ENCODE results near the gene SLC23A3. TPM values are rescaled to one million over a fixed set of nuclear protein-coding genes. Genes with fewer than 3 reads are reported as not detected.

Gene SLC23A3
- total and polyA plus RNA-seq, 10 of the 15 experiments (the other 5 are each of a cell fraction or from before 2014, with no cell fraction given) = 0.07 to 1.0 (median 0.40) TPM; not detected in 1

DNA sequence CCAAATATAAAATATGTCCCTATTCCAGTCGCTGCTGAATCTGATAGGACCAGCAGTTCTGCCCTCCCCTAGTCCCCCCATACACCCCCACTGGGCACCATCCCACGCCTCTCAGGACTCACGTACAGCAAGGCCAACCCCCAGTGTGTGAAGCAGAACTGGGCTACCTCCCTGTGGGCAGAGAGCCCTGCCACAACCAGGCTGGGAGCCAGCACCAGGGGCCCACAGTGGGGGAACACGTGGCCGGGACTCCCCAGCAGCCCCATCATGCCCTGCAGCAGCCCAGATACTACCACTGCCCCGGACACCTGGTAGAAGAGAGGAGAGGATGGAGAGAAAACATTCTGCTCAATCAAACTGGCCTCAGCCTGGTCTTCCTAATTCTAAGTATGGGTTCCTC lies 1.3 kb downstream of the SLC23A3 start:
- H3K9me3 ChIP-seq (replicated peaks; ENCODE audit: control insufficient read depth, insufficient read depth, low read length) = no peaks in the 10 kb centered on the region
- no peak overlapping the region for H3K4me2 ChIP-seq (ENCODE audit: control insufficient read depth, insufficient read depth)
- peaks cover 0 to 4% of the 10 kb centered on the region in 2 experiments for H3K36me3 ChIP-seq (ENCODE audit: control insufficient read depth in 2 of 2, insufficient read depth in 2 of 2, low read length in 1 of 2)
- H3K9ac ChIP-seq (ENCODE audit: control insufficient read depth, insufficient read depth, low read length) = no peak overlapping the region
- no peaks in the 10 kb centered on the region for H3K27me3 ChIP-seq (replicated peaks in 1 of 2; ENCODE audit: control insufficient read depth in 2 of 2, insufficient read depth in 2 of 2, low read length in 1 of 2)
- ChIA-PET CTCF (interaction anchor here (0.9 to 5.4 kb wide), 3 partner anchors 9 to 361 kb away, joined by 3 to 48 read pairs (median 3); no protein-coding TSS in a partner anchor), POLR2A (no interaction called here), RAD21 (ENCODE audit: unreplicated experiment) (no interaction called here), SMC1A (ENCODE audit: uncharacterized antibody, unreplicated experiment) (no interaction called here)
- no TSS peak for BruUV-seq (replicated peaks)
- no peak overlapping the region for H3K27ac ChIP-seq (ENCODE audit: control insufficient read depth, insufficient read depth)
- in situ Hi-C loops (cut with MboI) (no loop called here), intact Hi-C loops (cut with micrococcal nuclease; ENCODE audit: unreplicated experiment) (no loop called here)
- no peaks in the 10 kb centered on the region for H4K20me1 ChIP-seq (ENCODE audit: control insufficient read depth, insufficient read depth)
- DNase-seq (ENCODE audit: low read depth, low spot score) (no peak), ATAC-seq (peak; percentile 69), FAIRE-seq (no peak)
- H3K4me1 ChIP-seq (ENCODE audit: control insufficient read depth, insufficient read depth, low read length) = no peaks in the 10 kb centered on the region
- no peak overlapping the region for H2AFZ ChIP-seq (ENCODE audit: control insufficient read depth, low read depth, low read length)
- H3K79me2 ChIP-seq (ENCODE audit: control insufficient read depth, insufficient read depth, low read length) = no peaks in the 10 kb centered on the region
- WGBS (ENCODE audit: insufficient coverage, insufficient replicate concordance, low lambda C conversion rate, missing lambda C conversion rate) = 16% methylated on average over 6 of the region's 6 CpGs
- H3K4me3 ChIP-seq = no peak overlapping the region
- TF ChIP-seq, protein P1, sequence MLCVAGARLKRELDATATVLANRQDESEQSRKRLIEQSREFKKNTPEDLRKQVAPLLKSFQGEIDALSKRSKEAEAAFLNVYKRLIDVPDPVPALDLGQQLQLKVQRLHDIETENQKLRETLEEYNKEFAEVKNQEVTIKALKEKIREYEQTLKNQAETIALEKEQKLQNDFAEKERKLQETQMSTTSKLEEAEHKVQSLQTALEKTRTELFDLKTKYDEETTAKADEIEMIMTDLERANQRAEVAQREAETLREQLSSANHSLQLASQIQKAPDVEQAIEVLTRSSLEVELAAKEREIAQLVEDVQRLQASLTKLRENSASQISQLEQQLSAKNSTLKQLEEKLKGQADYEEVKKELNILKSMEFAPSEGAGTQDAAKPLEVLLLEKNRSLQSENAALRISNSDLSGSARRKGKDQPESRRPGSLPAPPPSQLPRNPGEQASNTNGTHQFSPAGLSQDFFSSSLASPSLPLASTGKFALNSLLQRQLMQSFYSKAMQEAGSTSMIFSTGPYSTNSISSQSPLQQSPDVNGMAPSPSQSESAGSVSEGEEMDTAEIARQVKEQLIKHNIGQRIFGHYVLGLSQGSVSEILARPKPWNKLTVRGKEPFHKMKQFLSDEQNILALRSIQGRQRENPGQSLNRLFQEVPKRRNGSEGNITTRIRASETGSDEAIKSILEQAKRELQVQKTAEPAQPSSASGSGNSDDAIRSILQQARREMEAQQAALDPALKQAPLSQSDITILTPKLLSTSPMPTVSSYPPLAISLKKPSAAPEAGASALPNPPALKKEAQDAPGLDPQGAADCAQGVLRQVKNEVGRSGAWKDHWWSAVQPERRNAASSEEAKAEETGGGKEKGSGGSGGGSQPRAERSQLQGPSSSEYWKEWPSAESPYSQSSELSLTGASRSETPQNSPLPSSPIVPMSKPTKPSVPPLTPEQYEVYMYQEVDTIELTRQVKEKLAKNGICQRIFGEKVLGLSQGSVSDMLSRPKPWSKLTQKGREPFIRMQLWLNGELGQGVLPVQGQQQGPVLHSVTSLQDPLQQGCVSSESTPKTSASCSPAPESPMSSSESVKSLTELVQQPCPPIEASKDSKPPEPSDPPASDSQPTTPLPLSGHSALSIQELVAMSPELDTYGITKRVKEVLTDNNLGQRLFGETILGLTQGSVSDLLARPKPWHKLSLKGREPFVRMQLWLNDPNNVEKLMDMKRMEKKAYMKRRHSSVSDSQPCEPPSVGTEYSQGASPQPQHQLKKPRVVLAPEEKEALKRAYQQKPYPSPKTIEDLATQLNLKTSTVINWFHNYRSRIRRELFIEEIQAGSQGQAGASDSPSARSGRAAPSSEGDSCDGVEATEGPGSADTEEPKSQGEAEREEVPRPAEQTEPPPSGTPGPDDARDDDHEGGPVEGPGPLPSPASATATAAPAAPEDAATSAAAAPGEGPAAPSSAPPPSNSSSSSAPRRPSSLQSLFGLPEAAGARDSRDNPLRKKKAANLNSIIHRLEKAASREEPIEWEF (IDR thresholded peaks at IDR 0.05; ENCODE audit: insufficient replicate concordance, low read depth, low read length) = no peak
- TF ChIP-seq ZBED1 (IDR thresholded peaks at IDR 0.05; ENCODE audit: borderline replicate concordance) = no peak
- TF ChIP-seq NR2C2 (IDR thresholded peaks at IDR 0.05; ENCODE audit: borderline replicate concordance, control insufficient read depth, insufficient read length, low read depth) = no peak
- TF ChIP-seq, protein P2, sequence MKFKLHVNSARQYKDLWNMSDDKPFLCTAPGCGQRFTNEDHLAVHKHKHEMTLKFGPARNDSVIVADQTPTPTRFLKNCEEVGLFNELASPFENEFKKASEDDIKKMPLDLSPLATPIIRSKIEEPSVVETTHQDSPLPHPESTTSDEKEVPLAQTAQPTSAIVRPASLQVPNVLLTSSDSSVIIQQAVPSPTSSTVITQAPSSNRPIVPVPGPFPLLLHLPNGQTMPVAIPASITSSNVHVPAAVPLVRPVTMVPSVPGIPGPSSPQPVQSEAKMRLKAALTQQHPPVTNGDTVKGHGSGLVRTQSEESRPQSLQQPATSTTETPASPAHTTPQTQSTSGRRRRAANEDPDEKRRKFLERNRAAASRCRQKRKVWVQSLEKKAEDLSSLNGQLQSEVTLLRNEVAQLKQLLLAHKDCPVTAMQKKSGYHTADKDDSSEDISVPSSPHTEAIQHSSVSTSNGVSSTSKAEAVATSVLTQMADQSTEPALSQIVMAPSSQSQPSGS (IDR thresholded peaks at IDR 0.05; ENCODE audit: low read length) = no peak
- TF ChIP-seq, protein P3, sequence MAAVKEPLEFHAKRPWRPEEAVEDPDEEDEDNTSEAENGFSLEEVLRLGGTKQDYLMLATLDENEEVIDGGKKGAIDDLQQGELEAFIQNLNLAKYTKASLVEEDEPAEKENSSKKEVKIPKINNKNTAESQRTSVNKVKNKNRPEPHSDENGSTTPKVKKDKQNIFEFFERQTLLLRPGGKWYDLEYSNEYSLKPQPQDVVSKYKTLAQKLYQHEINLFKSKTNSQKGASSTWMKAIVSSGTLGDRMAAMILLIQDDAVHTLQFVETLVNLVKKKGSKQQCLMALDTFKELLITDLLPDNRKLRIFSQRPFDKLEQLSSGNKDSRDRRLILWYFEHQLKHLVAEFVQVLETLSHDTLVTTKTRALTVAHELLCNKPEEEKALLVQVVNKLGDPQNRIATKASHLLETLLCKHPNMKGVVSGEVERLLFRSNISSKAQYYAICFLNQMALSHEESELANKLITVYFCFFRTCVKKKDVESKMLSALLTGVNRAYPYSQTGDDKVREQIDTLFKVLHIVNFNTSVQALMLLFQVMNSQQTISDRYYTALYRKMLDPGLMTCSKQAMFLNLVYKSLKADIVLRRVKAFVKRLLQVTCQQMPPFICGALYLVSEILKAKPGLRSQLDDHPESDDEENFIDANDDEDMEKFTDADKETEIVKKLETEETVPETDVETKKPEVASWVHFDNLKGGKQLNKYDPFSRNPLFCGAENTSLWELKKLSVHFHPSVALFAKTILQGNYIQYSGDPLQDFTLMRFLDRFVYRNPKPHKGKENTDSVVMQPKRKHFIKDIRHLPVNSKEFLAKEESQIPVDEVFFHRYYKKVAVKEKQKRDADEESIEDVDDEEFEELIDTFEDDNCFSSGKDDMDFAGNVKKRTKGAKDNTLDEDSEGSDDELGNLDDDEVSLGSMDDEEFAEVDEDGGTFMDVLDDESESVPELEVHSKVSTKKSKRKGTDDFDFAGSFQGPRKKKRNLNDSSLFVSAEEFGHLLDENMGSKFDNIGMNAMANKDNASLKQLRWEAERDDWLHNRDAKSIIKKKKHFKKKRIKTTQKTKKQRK (IDR thresholded peaks at IDR 0.05; ENCODE audit: low read depth, low read length) = no peak
- TF ChIP-seq, protein P4, sequence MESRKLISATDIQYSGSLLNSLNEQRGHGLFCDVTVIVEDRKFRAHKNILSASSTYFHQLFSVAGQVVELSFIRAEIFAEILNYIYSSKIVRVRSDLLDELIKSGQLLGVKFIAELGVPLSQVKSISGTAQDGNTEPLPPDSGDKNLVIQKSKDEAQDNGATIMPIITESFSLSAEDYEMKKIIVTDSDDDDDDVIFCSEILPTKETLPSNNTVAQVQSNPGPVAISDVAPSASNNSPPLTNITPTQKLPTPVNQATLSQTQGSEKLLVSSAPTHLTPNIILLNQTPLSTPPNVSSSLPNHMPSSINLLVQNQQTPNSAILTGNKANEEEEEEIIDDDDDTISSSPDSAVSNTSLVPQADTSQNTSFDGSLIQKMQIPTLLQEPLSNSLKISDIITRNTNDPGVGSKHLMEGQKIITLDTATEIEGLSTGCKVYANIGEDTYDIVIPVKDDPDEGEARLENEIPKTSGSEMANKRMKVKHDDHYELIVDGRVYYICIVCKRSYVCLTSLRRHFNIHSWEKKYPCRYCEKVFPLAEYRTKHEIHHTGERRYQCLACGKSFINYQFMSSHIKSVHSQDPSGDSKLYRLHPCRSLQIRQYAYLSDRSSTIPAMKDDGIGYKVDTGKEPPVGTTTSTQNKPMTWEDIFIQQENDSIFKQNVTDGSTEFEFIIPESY (IDR thresholded peaks at IDR 0.05) = no peak
- TF ChIP-seq NFYA (IDR thresholded peaks at IDR 0.05; ENCODE audit: borderline replicate concordance, low read depth, low read length) = no peak
- peak in 1 of 2 experiments; percentile 19; a peak in 1 of 4 replicates for TF ChIP-seq BHLHE40 (IDR thresholded peaks at IDR 0.05; ENCODE audit: borderline replicate concordance in 1 of 2, low read depth in 2 of 2, low read length in 1 of 2)
